GM21619 (cell line): Measurements from ENCODE around the gene SCN2A.
A peak's percentile ranks its signal among the peaks of the same experiment; 100 is the strongest.
"Not testable (repeated sequence)": the region's sequence is repeated elsewhere in the genome, so short reads cannot be mapped to it uniquely, and the experiment has no call there.

Experiments used
- ATAC-seq: cut with Tn5 transposase; IDR thresholded peaks from one replicate; pipeline ENCODE4 v1.9.1; 2021; ENCODE audit not compliant: unreplicated experiment

The SCN2A gene

GRCh38 chr2:165312999-165313398 is 73.8 kb downstream of the SCN2A start:
- ATAC-seq, result no peak

GRCh38 chr2:165313509-165313908 is 74.3 kb downstream of the SCN2A start:
- ATAC-seq, result no peak

- ATAC-seq, result no peak
Measured at GRCh38 chr2:165328272-165328671, 89.1 kb downstream of the SCN2A start.

GRCh38 chr2:165344276-165344675 is 105.1 kb downstream of the SCN2A start:
- ATAC-seq, result not testable (repeated sequence)

- ATAC-seq, result no peak
Measured at GRCh38 chr2:165348441-165348840, 109.2 kb downstream of the SCN2A start.

- no peak for ATAC-seq
Measured at GRCh38 chr2:165349181-165349580, 110.0 kb downstream of the SCN2A start.

GRCh38 chr2:165357758-165358157 is 118.5 kb downstream of the SCN2A start:
- peak; percentile 89 for ATAC-seq

- ATAC-seq, result no peak
Measured at GRCh38 chr2:165361514-165361913, 122.3 kb downstream of the SCN2A start.

- no peak for ATAC-seq
Measured at GRCh38 chr2:165369131-165369897, 130.1 kb downstream of the SCN2A start.

GRCh38 chr2:165369898-165370296 is 130.7 kb downstream of the SCN2A start:
- no peak for ATAC-seq

GRCh38 chr2:165371356-165371755 is 132.1 kb downstream of the SCN2A start:
- ATAC-seq, result no peak

- ATAC-seq, result no peak
Measured at GRCh38 chr2:165373278-165374010, 134.2 kb downstream of the SCN2A start.

GRCh38 chr2:165376571-165376975 is 137.4 kb downstream of the SCN2A start:
- ATAC-seq, result no peak

GRCh38 chr2:165382362-165382761 is 143.1 kb downstream of the SCN2A start:
- no peak for ATAC-seq

- ATAC-seq, result no peak
Measured at GRCh38 chr2:165390875-165391274, 151.7 kb downstream of the SCN2A start.

GRCh38 chr2:165391791-165392190 is 152.6 kb downstream of the SCN2A start:
- ATAC-seq, result no peak

- not testable (repeated sequence) for ATAC-seq
Measured at GRCh38 chr2:165398603-165399002, 159.4 kb downstream of the SCN2A start.

GRCh38 chr2:165401285-165401852 is 162.2 kb downstream of the SCN2A start:
- no peak for ATAC-seq

GRCh38 chr2:165402162-165402561 is 162.9 kb downstream of the SCN2A start:
- ATAC-seq, result no peak

GRCh38 chr2:165406173-165406572 is 167.0 kb downstream of the SCN2A start:
- no peak for ATAC-seq

GRCh38 chr2:165407466-165407865 is 168.3 kb downstream of the SCN2A start:
- ATAC-seq, result no peak

- no peak for ATAC-seq
Measured at GRCh38 chr2:165408186-165408585, 169.0 kb downstream of the SCN2A start.
